ENCODE data around the gene LDAH. TPM values are rescaled to one million over a fixed set of nuclear protein-coding genes. Genes with fewer than 3 reads are reported as not detected.
A peak's percentile ranks its signal among the peaks of the same experiment; 100 is the strongest.

LDAH gene
- total and polyA plus RNA-seq, 2 experiments from 2014 or later: 12.1 to 37.5 TPM

DNA sequence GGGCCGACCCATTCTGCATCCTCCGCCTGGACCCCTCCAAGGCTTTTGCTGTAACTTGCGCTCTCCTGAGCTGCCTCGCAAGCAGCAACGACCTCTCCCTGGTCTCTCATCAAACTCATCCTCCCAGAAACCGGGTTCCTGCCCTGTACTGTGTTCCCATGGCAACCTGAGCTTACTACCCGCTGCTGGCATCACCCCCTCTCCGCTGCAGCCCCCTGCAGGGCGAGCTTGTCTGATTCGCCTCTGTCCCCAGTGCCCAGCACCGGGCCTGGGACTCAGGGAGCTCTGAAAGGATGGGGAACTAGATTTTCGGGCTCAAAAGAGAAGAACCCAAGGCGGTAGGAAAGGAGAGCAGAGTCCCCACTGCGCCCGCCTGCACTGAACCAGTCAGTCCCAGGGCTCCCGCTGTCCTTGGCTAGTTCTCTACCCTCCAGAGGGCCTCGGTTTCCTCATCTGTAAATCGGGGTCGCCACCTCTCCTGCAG lies 172.5 kb downstream of the LDAH start (continued):
- TF ChIP-seq, protein P1, sequence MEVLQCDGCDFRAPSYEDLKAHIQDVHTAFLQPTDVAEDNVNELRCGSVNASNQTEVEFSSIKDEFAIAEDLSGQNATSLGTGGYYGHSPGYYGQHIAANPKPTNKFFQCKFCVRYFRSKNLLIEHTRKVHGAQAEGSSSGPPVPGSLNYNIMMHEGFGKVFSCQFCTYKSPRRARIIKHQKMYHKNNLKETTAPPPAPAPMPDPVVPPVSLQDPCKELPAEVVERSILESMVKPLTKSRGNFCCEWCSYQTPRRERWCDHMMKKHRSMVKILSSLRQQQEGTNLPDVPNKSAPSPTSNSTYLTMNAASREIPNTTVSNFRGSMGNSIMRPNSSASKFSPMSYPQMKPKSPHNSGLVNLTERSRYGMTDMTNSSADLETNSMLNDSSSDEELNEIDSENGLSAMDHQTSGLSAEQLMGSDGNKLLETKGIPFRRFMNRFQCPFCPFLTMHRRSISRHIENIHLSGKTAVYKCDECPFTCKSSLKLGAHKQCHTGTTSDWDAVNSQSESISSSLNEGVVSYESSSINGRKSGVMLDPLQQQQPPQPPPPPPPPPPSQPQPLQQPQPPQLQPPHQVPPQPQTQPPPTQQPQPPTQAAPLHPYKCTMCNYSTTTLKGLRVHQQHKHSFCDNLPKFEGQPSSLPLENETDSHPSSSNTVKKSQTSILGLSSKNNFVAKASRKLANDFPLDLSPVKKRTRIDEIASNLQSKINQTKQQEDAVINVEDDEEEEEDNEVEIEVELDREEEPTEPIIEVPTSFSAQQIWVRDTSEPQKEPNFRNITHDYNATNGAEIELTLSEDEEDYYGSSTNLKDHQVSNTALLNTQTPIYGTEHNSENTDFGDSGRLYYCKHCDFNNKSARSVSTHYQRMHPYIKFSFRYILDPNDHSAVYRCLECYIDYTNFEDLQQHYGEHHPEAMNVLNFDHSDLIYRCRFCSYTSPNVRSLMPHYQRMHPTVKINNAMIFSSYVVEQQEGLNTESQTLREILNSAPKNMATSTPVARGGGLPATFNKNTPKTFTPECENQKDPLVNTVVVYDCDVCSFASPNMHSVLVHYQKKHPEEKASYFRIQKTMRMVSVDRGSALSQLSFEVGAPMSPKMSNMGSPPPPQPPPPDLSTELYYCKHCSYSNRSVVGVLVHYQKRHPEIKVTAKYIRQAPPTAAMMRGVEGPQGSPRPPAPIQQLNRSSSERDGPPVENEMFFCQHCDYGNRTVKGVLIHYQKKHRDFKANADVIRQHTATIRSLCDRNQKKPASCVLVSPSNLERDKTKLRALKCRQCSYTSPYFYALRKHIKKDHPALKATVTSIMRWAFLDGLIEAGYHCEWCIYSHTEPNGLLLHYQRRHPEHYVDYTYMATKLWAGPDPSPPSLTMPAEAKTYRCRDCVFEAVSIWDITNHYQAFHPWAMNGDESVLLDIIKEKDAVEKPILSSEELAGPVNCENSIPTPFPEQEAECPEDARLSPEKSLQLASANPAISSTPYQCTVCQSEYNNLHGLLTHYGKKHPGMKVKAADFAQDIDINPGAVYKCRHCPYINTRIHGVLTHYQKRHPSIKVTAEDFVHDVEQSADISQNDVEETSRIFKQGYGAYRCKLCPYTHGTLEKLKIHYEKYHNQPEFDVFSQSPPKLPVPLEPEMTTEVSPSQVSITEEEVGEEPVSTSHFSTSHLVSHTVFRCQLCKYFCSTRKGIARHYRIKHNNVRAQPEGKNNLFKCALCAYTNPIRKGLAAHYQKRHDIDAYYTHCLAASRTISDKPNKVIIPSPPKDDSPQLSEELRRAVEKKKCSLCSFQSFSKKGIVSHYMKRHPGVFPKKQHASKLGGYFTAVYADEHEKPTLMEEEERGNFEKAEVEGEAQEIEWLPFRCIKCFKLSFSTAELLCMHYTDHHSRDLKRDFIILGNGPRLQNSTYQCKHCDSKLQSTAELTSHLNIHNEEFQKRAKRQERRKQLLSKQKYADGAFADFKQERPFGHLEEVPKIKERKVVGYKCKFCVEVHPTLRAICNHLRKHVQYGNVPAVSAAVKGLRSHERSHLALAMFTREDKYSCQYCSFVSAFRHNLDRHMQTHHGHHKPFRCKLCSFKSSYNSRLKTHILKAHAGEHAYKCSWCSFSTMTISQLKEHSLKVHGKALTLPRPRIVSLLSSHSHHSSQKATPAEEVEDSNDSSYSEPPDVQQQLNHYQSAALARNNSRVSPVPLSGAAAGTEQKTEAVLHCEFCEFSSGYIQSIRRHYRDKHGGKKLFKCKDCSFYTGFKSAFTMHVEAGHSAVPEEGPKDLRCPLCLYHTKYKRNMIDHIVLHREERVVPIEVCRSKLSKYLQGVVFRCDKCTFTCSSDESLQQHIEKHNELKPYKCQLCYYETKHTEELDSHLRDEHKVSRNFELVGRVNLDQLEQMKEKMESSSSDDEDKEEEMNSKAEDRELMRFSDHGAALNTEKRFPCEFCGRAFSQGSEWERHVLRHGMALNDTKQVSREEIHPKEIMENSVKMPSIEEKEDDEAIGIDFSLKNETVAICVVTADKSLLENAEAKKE (CRISPR knock-in tag; IDR thresholded peaks at IDR 0.05): no peak
- no peak for TF ChIP-seq JUNB (IDR thresholded peaks at IDR 0.05; ENCODE audit: unreplicated experiment)
- TF ChIP-seq, protein P2, sequence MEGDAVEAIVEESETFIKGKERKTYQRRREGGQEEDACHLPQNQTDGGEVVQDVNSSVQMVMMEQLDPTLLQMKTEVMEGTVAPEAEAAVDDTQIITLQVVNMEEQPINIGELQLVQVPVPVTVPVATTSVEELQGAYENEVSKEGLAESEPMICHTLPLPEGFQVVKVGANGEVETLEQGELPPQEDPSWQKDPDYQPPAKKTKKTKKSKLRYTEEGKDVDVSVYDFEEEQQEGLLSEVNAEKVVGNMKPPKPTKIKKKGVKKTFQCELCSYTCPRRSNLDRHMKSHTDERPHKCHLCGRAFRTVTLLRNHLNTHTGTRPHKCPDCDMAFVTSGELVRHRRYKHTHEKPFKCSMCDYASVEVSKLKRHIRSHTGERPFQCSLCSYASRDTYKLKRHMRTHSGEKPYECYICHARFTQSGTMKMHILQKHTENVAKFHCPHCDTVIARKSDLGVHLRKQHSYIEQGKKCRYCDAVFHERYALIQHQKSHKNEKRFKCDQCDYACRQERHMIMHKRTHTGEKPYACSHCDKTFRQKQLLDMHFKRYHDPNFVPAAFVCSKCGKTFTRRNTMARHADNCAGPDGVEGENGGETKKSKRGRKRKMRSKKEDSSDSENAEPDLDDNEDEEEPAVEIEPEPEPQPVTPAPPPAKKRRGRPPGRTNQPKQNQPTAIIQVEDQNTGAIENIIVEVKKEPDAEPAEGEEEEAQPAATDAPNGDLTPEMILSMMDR (conservative IDR thresholded peaks at IDR 0.05; ENCODE audit: low read depth in 2 of 2): no peak

DNA sequence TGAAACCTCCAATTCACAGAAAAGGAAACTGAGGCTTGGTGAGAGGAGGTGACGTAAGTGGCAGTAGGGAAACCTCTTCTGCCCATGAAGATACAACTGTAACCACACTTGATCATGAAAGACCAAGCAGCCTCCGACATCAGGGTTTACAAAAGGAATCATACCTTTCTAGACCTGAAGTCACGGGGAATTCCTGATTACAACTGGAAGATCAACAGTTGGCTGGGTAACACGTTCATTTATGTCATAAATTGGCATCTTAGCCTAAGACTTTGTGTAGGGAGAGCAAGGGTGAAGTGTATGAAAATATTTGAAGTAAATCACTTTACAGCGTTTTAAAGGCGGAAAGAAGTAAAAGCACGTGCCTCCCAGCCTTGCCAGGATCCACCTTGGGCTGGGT lies 172.9 kb downstream of the LDAH start:
- no peak overlapping the region for H2AFZ ChIP-seq
- H3K27ac ChIP-seq (ENCODE audit: low read depth): no peak overlapping the region
- TF ChIP-seq JUNB (IDR thresholded peaks at IDR 0.05; ENCODE audit: unreplicated experiment) (no peak), NANOG (IDR thresholded peaks at IDR 0.05; ENCODE audit: borderline replicate concordance) (no peak), POLR2AphosphoS5 (IDR thresholded peaks at IDR 0.05; ENCODE audit: low read depth) (no peak), ZNF331 (CRISPR knock-in tag; IDR thresholded peaks at IDR 0.05; ENCODE audit: low read depth) (no peak)
- no peaks in the 10 kb centered on the region for H3K79me2 ChIP-seq (replicated peaks; ENCODE audit: insufficient read depth)
- H3F3A ChIP-seq (replicated peaks; ENCODE audit: low read depth): no peaks in the 10 kb centered on the region
- Mint-ChIP-seq H3K27me3 (ENCODE audit: insufficient read depth, low read depth, poor library complexity) (peaks cover 16% of the 10 kb centered on the region), H3K4me3 (peak overlapping the region; percentile 77), H3K4me1 (peaks cover 26% of the 10 kb centered on the region), H3K27ac (no peak overlapping the region), H3K9me3 (no peaks in the 10 kb centered on the region; the same call in 2 of the 3 replicates), H3K36me3 (ENCODE audit: low read depth) (no peaks in the 10 kb centered on the region; the same call in 2 of the 3 replicates)
- peak overlapping the region; percentile 81 for H3K4me3 ChIP-seq
- no peaks in the 10 kb centered on the region for H3K9me2 ChIP-seq (ENCODE audit: insufficient read depth)
- peaks cover 14% of the 10 kb centered on the region for H3K4me1 ChIP-seq (ENCODE audit: insufficient read depth)
- H3K27me3 ChIP-seq (ENCODE audit: insufficient read depth): peaks cover 10% of the 10 kb centered on the region; the same call in 1 of the 2 replicates
- no peak for DNase-seq (ENCODE audit: low spot score)
- no peaks in the 10 kb centered on the region for H4K20me1 ChIP-seq (replicated peaks; ENCODE audit: insufficient read depth)
- no peak for ATAC-seq
- peak overlapping the region; percentile 94 for H3K4me2 ChIP-seq
- no peaks in the 10 kb centered on the region for H3K36me3 ChIP-seq (ENCODE audit: insufficient read depth)

Measured in GM23338 (cell line).